ENCODE results near the gene RPAP2. TPM values are rescaled to one million over a fixed set of nuclear protein-coding genes. Genes with fewer than 3 reads are reported as not detected.

Gene RPAP2
- total RNA-seq, 2 experiments from 2014 or later, result 8.6 to 21.9 TPM

GRCh38 chr1:92315766-92316599, 17.1 kb downstream of the RPAP2 start:
- H3K4me1 ChIP-seq (ENCODE audit: insufficient read depth, low read length, poor library complexity, severe bottlenecking), result no peaks in the 10 kb centered on the region
- H3K9me2 ChIP-seq (ENCODE audit: insufficient read depth, low read length), result no peaks in the 10 kb centered on the region
- no peaks in the 10 kb centered on the region for H3K9me3 ChIP-seq (ENCODE audit: low read length)
- DNase-seq (ENCODE audit: low spot score), result no peak
- no peak overlapping the region for H3K27ac ChIP-seq (ENCODE audit: low read depth, low read length, poor library complexity, severe bottlenecking)
- no peak overlapping the region for H2AFZ ChIP-seq (ENCODE audit: low read length)
- H3K4me3 ChIP-seq (ENCODE audit: low read depth, low read length, poor library complexity, severe bottlenecking), result no peak overlapping the region
- TF ChIP-seq CTCF (conservative IDR thresholded peaks at IDR 0.05; ENCODE audit: low read length), result 0 out of 2 replicates have a peak, but pooled peaks have one; percentile 14
- TF ChIP-seq EZH2phosphoT487 (IDR thresholded peaks at IDR 0.05; ENCODE audit: borderline replicate concordance, low read depth, low read length), result no peak
- intact Hi-C loops (cut with micrococcal nuclease; ENCODE audit: unreplicated experiment), result no loop called here
- ChIA-PET CTCF (ENCODE audit: unreplicated experiment) (no interaction called here), POLR2A (interaction anchor here (0.5 to 0.8 kb wide), 2 partner anchors 17 to 936 kb away, joined by 3 read pairs; no protein-coding TSS in a partner anchor)
- H3K4me2 ChIP-seq (ENCODE audit: low read length), result no peak overlapping the region
- H3K36me3 ChIP-seq (ENCODE audit: insufficient read depth, low read length), result peaks cover 18% of the 10 kb centered on the region; the same call in 1 of the 2 replicates
- H3K79me2 ChIP-seq (ENCODE audit: insufficient read depth, low read depth, low read length), result no peaks in the 10 kb centered on the region
- no peaks in the 10 kb centered on the region for H4K20me1 ChIP-seq (ENCODE audit: insufficient read depth, low read length)
- no TSS peak for BruUV-seq (replicated peaks)

- Histone ChIP-seq H3K4me2 (ENCODE audit: low read length) (no peak overlapping the region), H3K4me1 (ENCODE audit: insufficient read depth, low read length, poor library complexity, severe bottlenecking) (no peaks in the 10 kb centered on the region), H3K27ac (ENCODE audit: low read depth, low read length, poor library complexity, severe bottlenecking) (no peak overlapping the region), H3K36me3 (ENCODE audit: insufficient read depth, low read length) (peaks cover 11% of the 10 kb centered on the region; the same call in 1 of the 2 replicates), H3K79me2 (ENCODE audit: insufficient read depth, low read depth, low read length) (no peaks in the 10 kb centered on the region), H3K9me2 (ENCODE audit: insufficient read depth, low read length) (no peaks in the 10 kb centered on the region), H2AFZ (ENCODE audit: low read length) (no peak overlapping the region), H3K4me3 (ENCODE audit: low read depth, low read length, poor library complexity, severe bottlenecking) (no peak overlapping the region), H4K20me1 (ENCODE audit: insufficient read depth, low read length) (no peaks in the 10 kb centered on the region), H3K9me3 (ENCODE audit: low read length) (no peaks in the 10 kb centered on the region)
- intact Hi-C loops (cut with micrococcal nuclease; ENCODE audit: unreplicated experiment), result no loop called here
- no TSS peak for BruUV-seq (replicated peaks)
- ChIA-PET POLR2A (interaction anchor here (0.6 to 1.1 kb wide), 5 partner anchors 12 to 171 kb away, joined by 3 read pairs; no protein-coding TSS in a partner anchor), CTCF (ENCODE audit: unreplicated experiment) (no interaction called here)
- TF ChIP-seq CTCF (conservative IDR thresholded peaks at IDR 0.05; ENCODE audit: low read length) (no peak), EZH2phosphoT487 (IDR thresholded peaks at IDR 0.05; ENCODE audit: borderline replicate concordance, low read depth, low read length) (no peak)
- DNase-seq (ENCODE audit: low spot score), result no peak
These were observed 19.1 kb downstream of the RPAP2 start for GRCh38 chr1:92317836-92318493.
